Cerebellar cortex (tissue), 1 donor: ENCODE results near the gene EBP.
"Not testable (repeated sequence)": the region's sequence is repeated elsewhere in the genome, so short reads cannot be mapped to it uniquely, and the experiment has no call there.

ENCODE experiments used
- DNase-seq: peaks from one replicate; pipeline ENCODE4 v3.0.0-alpha.2; 2015; ENCODE audit warnings: low spot score

The EBP gene

GRCh38 chrX:48525853-48526252 is 4.2 kb downstream of the EBP start:
- not testable (repeated sequence) for DNase-seq

- DNase-seq = no peak
These were observed 9.1 kb downstream of the EBP start for GRCh38 chrX:48530736-48531135.

DNA sequence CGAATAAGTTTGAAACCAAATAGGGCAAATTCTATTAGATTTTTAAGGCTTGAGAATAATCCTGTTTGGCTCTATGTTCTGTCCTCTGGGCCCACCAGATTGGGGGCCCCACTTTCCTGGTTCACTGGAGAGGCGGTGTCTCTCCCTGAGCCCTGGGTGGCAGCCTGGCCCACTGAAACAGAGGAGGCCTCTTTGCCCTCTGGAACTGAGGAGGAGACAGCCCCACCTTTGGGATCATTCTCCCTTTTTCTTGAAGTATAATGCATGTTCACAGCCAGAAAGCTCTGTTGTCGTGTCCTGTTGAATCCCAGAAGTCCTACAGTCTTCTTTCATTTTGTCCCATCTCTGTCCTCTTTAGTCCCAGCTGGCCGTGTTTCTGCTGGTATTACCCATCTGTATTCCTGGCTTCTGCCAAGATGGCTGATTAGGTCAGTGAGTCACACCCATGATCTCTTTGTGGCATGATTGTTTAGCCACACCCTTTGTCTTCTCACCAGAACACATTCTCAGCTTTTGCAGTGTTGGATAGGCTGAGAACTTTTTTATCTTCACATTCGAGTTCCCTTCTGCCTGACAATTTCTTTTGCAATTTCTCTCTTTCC is 9.9 kb downstream of the EBP start:
- no peak for DNase-seq

DNA sequence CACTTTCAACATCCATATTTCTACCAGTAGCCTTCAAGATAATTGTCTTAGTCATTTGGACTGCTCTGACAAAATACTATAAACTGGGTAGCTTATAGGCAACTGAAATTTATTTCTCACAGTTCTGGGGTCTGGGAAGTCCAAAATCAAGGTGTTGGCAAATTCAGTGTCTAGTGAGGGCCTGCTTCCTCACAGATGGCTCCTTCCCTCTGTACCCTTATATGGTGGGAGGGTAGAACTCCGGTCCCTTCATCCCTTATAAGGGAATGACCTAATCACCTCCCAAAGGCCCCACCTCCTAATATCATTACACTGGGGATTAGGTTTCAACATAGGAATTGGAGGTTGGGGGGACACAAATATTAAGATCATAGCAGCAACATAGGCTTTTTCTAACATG is 10.6 kb downstream of the EBP start:
- no peak for DNase-seq

DNA sequence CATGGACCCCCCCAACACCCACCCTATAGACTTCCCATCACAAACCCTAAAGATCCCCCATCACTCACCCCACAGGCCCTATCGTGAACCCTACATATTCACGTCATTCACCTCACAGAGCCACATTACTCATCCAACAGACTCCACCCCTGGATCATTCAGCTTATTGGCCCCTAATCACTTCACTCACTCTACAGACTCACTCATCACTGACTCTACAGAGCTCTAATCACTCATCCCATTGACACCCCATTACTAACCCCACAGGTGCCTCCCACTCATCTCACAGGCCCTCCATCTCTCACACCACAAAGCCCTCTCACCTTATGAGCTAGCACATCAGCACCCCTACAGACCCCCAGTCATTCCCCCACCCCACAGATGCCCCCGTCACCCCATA is 11.6 kb downstream of the EBP start:
- DNase-seq = no peak

DNA sequence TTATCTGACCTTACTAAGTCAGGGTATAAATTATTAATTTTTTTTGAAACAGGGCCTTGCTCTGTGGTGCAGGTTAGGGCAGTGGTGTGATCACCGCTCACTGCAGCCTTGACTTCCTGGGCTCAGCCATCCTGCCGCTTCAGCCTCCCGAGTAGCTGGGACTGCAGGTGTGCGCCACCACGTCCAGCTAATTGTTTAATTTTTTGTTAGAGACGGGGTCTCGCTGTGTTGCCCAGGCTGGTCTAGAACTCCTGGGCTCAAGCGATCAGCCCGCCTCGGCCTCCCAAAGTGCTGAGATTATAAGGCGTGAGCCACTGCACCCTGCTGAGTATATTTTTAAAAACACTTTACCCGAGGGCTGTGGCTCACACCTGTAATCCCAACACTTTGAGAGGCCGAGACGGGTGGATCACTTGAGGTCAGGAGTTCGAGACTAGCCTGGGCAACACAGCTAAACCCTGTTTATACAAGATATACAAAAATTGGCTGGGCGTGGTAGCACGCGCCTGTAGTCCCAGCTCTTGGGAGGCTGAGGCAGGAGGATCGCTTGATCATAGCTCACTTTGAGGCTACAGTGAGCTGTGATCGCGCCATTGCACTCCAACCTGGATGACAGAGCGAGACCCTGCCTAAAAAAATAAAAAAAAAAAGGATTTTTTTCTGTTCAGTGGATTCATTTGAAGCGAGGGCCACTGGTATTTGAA is 17.2 kb downstream of the EBP start:
- no peak for DNase-seq

DNA sequence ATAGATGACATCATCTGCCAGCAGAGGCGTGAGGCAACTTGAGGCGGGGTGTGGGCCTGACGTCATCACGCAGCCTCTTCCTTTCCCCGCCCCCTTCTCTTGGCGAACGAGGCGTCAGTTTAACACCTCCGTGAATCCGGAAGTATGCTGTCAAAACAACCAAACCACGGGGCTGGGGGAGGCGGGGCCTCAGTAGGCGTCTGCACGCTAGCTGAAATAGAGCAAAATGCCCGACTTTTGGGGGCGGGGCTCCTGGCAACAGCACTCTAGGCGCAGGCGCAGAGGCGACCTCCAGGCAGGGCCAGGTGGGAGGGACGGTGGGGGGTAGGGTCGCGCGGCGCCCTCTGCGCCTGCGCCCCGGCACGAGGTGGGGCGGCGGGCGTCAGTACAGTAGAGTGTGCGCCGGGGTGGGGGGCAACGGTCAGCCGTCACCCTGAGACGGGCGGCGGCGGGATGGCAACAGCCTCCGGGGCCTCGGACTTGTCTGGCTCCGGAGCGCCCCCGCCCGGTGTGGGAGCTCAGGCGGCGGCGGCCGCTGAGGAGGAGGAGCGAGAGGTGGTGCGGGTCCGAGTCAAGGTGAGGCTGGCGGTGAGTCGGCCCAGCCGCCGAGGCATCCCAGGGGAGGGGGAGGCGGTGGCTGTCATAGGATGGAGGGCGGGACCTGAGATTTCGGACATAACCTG is 17.9 kb downstream of the EBP start, which contains the start of gene TBC1D25:
TBC1D25 (plus strand) TSS at position 370 of the 683 bp plus-strand sequence; CDS start at position 454, 84 bp downstream.
- peak; percentile 98 for DNase-seq

DNA sequence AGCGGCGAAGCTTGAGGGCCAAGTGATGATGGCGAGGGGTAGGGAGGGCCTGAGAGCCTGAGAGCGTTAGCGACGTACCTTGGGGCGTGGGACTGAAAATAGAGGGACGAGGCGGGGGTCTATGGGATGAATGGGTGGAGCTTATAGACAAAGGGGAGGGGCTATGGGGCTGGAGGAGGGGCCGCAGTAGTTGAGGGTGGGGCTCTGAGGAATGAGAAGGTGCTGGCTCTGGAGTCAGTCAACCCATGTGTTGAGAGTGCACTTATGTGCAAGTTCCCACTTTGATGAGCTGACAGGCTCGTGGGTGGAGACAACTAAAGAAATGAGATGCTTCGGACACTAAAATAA is 18.4 kb downstream of the EBP start:
- DNase-seq = peak; percentile 55

DNA sequence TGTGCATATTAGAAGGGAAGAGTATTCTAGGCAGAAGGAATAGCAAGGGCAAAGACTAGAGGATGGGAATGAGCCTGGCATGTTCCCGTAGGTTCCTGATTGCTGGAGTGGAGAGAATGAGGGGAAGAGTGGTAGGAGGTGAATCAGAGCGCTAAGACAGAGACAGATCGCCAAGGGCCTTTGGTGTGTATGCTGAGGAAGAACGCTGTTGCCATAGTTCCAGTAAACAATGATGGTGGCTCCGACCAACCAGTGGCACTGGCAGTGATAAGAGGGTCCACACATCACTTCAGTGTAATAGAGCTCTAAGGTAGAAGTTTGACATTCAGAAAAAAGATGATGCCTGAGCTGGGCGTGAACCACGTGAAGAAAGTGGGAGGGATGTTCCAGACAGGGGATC is 18.9 kb downstream of the EBP start:
- no peak for DNase-seq

DNA sequence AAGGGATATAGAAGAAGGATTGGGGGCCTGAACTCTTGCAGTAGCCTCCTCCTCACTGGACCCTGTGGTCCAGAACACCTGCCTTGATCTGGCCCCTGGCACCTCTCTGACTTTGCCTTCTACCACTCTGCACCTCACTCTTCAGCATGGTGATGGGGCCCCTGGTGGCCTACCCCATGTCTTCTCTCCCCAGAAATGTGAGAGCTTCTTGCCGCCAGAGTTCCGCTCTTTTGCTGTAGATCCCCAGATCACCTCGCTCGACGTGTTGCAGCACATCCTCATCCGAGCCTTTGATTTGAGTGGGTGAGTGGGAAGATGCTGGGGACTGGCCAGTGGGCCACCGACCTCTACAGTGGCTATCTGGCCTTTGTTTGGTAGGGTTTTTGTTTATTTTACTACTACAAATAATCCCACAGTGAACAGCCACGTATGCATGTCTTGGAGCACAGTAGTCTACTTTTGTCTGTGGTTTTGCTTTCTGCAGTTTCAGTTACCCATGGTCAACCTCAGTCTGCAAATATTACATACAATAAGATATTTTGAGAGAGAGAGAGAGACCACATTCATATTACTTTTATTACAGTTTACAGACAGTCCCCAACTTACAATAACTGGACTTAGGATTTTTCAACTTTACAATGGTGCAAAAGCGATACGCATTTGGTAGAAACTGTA is 19.7 kb downstream of the EBP start:
- DNase-seq = no peak

DNA sequence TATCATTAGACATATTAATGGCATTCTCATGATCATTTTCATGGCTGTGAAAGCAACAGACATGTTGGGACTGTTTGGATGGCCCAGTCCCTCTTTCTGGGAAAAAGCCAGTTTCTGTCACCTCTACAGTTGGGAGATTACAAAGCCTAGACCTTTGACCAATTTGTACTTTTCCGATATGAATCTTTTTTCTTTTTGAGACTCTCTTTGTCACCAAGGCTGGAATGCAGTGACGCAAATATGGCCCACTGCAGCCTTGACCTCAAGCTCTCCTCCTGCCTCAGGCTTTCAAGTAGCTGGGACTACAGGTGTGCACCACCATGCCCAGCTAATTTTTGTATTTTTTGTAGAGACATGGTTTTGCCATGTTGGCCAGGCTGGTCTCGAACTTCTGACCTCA is 27.3 kb downstream of the EBP start:
- no peak for DNase-seq

DNA sequence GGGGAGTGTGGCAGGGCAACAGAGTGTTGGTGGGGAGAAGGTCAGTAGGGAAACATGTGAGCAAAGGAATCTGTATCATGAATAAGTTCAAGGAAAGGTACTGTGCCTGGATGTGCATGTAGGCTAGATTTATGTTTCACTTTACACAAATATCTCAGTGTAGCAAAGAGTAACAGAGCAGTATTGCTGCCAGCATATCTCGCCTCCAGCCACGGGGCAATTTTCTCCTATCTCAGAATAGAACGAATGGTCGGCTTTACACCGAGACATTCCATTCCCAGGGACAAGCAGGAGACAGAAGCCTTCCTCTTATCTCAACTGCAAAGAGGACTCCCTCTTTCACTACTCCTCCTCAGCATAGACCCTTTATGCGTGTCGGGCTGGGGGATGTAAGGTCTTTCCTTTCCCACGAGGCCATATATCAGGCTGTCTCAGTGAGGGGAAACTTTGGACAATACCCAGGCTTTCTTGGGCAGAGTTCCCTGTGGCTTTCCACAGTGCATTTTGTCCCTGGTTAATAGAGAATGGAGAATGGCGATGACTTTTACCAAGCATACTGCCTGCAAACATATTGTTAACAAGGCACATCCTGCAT is 34.2 kb downstream of the EBP start:
- not testable (repeated sequence) for DNase-seq

GRCh38 chrX:48558271-48558670 is 36.7 kb downstream of the EBP start:
- DNase-seq = no peak

- no peak for DNase-seq
These were observed 38.0 kb downstream of the EBP start for GRCh38 chrX:48559636-48560035.

- DNase-seq = no peak
These were observed 38.4 kb downstream of the EBP start for GRCh38 chrX:48560056-48560455.

DNA sequence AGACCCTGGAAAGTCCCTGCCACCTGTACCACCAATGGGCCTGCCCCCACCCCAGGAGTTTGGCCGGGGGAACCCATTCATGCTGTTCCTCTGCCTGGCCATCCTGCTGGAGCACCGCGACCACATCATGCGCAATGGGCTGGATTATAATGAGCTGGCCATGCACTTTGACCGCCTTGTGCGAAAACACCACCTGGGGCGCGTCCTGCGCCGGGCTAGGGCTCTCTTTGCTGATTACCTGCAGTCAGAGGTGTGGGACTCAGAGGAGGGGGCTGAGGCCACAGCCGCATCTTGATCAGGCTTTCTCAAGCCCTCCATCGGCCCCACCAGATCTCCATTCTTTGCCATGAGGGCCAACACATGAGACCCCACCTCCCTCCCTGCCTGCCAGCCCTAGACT is 39.1 kb downstream of the EBP start:
- DNase-seq = no peak

GRCh38 chrX:48569958-48570357 is 48.4 kb downstream of the EBP start:
- no peak for DNase-seq

GRCh38 chrX:48573690-48574269 is 52.2 kb downstream of the EBP start:
- no peak for DNase-seq

DNA sequence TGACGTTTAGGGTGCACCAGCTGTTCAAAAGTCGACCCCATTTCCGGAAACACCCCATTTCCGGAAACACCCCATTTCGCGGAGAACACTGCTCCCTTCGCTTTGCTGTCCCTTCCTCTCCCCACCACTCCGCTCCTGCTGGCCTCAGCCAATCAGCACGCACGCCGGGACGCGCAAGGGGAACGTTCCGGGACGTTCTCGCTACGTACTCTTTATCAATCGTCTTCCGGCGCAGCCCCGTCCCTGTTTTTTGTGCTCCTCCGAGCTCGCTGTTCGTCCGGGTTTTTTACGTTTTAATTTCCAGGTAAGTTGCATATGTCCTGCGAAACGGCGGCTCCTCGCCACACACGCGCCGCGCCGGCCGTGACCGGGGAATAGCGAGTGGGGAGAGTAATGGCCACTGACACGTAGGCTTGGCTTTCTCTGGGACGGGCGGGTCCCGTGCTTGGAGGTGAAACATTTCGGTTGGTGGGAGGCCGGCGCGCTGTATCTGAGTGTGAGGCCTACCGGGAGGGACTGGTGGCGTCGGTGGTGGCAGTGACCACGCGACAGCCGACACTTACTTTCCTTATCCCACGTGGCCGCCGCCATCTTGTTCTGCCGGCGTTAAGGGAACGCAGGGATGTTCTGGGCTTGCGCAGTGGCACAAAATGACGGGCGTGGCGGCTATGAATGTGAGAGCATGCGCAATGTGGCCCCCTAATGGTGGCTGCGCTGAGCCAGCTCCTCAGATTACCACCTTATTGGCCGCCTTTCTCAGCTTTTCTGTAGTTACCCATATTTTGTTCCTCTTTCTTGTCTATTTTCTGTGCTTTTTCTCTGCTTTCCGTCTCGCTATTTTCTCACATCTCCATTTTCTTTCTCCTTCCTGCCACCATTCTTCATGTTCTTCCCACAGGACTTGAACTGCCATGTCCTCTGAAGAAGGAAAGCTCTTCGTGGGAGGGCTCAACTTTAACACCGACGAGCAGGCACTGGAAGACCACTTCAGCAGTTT is 53.0 kb downstream of the EBP start, which contains the start of gene RBM3:
RBM3 (plus strand) TSS at position 215 of the 997 bp plus-strand sequence; CDS start at position 912, 697 bp downstream.
- peak; percentile 93 for DNase-seq

DNA sequence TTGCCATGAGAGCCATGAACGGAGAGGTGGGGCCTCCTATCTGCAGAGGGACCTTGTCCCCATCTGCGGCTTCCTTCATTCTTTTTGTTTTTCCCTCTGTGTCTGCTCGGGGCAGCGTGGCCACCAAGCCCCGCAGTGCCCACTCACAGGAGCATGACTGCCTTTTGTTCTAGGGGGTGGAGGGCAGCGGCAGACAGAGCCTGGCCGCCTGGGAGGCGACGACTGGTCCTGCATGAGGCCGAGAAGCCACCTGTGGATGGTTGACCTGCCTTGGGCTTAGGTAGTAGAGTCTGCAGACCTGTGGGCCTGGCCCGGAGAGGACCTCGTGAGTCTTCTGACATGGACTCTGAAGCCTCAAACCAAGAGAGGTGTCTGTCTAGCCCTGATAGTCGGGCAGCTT is 54.0 kb downstream of the EBP start:
- no peak for DNase-seq

GRCh38 chrX:48576108-48576507 is 54.5 kb downstream of the EBP start:
- DNase-seq = no peak
